Panc1 (cell line): ENCODE results near the gene OR5A1. TPM values are rescaled to one million over a fixed set of nuclear protein-coding genes. Genes with fewer than 3 reads are reported as not detected.

Experiments
- ATAC-seq: fragments of 200-7000 bp; cut with Tn5 transposase; 2 replicates; pipeline ENCODE4 v1.9.1; 2020; ENCODE audit warnings: mild to moderate bottlenecking, moderate library complexity
- BruUV-seq: library from RNA; stranded (reverse); fragments of 400-500 nt; replicated peaks from 2 replicates; lab custom pipeline; 2021; lab: Mats Ljungman, UMichigan
- CTCF ChIA-PET: fragments of 300-600 bp; sonication (Branson Sonifier 250); formaldehyde crosslinking; loops from one replicate; lab custom pipeline; 2022; ENCODE audit warnings: antibody characterized with exemption; lab: Charles Lee
- POLR2A ChIA-PET: fragments of 300-600 bp; sonication (Branson Sonifier 250); formaldehyde crosslinking; loops from one replicate; lab custom pipeline; 2022; ENCODE audit warnings: antibody characterized with exemption; lab: Charles Lee
- DNase-seq: peaks from one replicate; pipeline ENCODE4 v3.0.0-alpha.2; 2010; ENCODE audit warnings: low read depth, low spot score
- H3K27ac ChIP-seq: 2 replicates; pipeline ENCODE4 v1.5.1; 2011; ENCODE audit warnings: mild to moderate bottlenecking, low read length, inconsistent platforms
- H3K27me3 ChIP-seq: fragments of 200-500 bp; sonication (Bioruptor generic); 2 replicates; pipeline ENCODE4 v1.6.0; 2014; ENCODE audit warnings: low read length, inconsistent platforms; ENCODE audit not compliant: control insufficient read depth, insufficient read depth
- H3K36me3 ChIP-seq: fragments of 200-500 bp; sonication (Bioruptor generic); 2 replicates; pipeline ENCODE4 v1.5.1; 2014; ENCODE audit warnings: inconsistent platforms, mild to moderate bottlenecking, low read length, moderate library complexity; ENCODE audit not compliant: control insufficient read depth, insufficient read depth
- H3K4me1 ChIP-seq: 2 replicates; pipeline ENCODE4 v1.5.1; 2011; ENCODE audit warnings: inconsistent platforms, mild to moderate bottlenecking, low read length, moderate library complexity; ENCODE audit not compliant: control insufficient read depth, insufficient read depth
- H3K4me3 ChIP-seq, 2 experiments: 2 replicates each; pipeline ENCODE4 v1.5.1; 2011 to 2012; ENCODE audit warnings: low read depth in 2 of 2, low read length in 2 of 2, mild to moderate bottlenecking in 2 of 2, inconsistent platforms in 1 of 2, moderate library complexity in 1 of 2
- H3K9me3 ChIP-seq: fragments of 200-500 bp; sonication (Bioruptor generic); 2 replicates; pipeline ENCODE4 v1.5.1; 2014; ENCODE audit warnings: low read depth, mild to moderate bottlenecking, inconsistent platforms, low read length, moderate library complexity; ENCODE audit not compliant: control insufficient read depth, insufficient read depth
- CTCF ChIP-seq: fragments of 450-650 bp; IDR thresholded peaks from 2 replicates; pipeline ENCODE4 v1.5.1; 2017; ENCODE audit warnings: mild to moderate bottlenecking
- POLR2AphosphoS5 ChIP-seq: IDR thresholded peaks from 2 replicates; pipeline ENCODE4 v1.6.1; 2012; ENCODE audit warnings: mild to moderate bottlenecking, low read depth, low read length, moderate library complexity
- REST ChIP-seq, 2 experiments: IDR thresholded peaks; 2 replicates each; pipeline ENCODE4 v1.6.1; 2011 to 2012; ENCODE audit warnings: low read depth in 2 of 2, control low read depth in 1 of 2, low read length in 1 of 2, mild to moderate bottlenecking in 1 of 2, moderate library complexity in 1 of 2; ENCODE audit not compliant: insufficient read depth in 1 of 2
- SIN3A ChIP-seq: IDR thresholded peaks from 2 replicates; pipeline ENCODE4 v1.6.1; 2012; ENCODE audit warnings: low read depth, mild to moderate bottlenecking, low read length, moderate library complexity, borderline replicate concordance; ENCODE audit not compliant: insufficient read depth
- TCF7L2 ChIP-seq: IDR thresholded peaks from 2 replicates; pipeline ENCODE4 v1.6.1; 2011; ENCODE audit warnings: mild to moderate bottlenecking, low read depth, low read length, inconsistent platforms
- in situ Hi-C: cut with HindIII; loops from 2 replicates; pipeline ENCODE4 v1.10.0; 2016; ENCODE audit warnings: low sequenced_read_pairs, low pct_unique_long_range_greater_than_20kb
- intact Hi-C: fragments of 100-400 bp; cut with micrococcal nuclease; formaldehyde crosslinking; loops from one replicate; pipeline ENCODE4 v1.10.0; 2022; ENCODE audit not compliant: unreplicated experiment
- total RNA-seq: library from RNA; stranded (reverse); gene quantifications from one replicate; pipeline ENCODE4 v1.2.1, GENCODE V29; 2021; ENCODE audit not compliant: unreplicated experiment

Gene OR5A1
- total RNA-seq, 1 experiment from 2014 or later = not detected

GRCh38 chr11:59423835-59424234 lies 12.4 kb upstream of the OR5A1 start:
- no TSS peak for BruUV-seq
- in situ Hi-C loops (no loop called here), intact Hi-C loops (loop anchor here (10.0 kb wide), 1 partner anchor 159 kb away; no protein-coding TSS in a partner anchor)
- H3K27me3 ChIP-seq = peaks cover 3% of the 10 kb centered on the region; the same call in 1 of the 2 replicates
- CTCF ChIA-PET = no interaction called here
- H3K9me3 ChIP-seq = no peaks in the 10 kb centered on the region
- ATAC-seq (no peak), DNase-seq (no peak)
- H3K27ac ChIP-seq = no peak overlapping the region
- H3K4me3 ChIP-seq = no peak overlapping the region
- no peaks in the 10 kb centered on the region for H3K4me1 ChIP-seq
- no peaks in the 10 kb centered on the region for H3K36me3 ChIP-seq
- POLR2A ChIA-PET = no interaction called here
- TF ChIP-seq SIN3A (no peak), POLR2AphosphoS5 (no peak), TCF7L2 (no peak)

- Histone ChIP-seq H3K36me3 (no peaks in the 10 kb centered on the region), H3K9me3 (no peaks in the 10 kb centered on the region), H3K4me1 (no peaks in the 10 kb centered on the region), H3K27ac (no peak overlapping the region), H3K27me3 (0 out of 2 replicates have a peak, but pooled peaks cover 3% of the 10 kb centered on the region), H3K4me3 (no peak overlapping the region)
- in situ Hi-C loops (no loop called here), intact Hi-C loops (loop anchor here (10.0 kb wide), 1 partner anchor 160 kb away; no protein-coding TSS in a partner anchor)
- no peak for TF ChIP-seq TCF7L2
- TF ChIP-seq CTCF = no peak
- no peak for TF ChIP-seq POLR2AphosphoS5
- no peak for TF ChIP-seq REST (IDR thresholded peaks at IDR 0.05; ENCODE audit: insufficient read depth in 1 of 2, low read depth in 2 of 2, low read length in 1 of 2)
- no peak for TF ChIP-seq SIN3A
- no peak for DNase-seq
- ChIA-PET CTCF (no interaction called here), POLR2A (no interaction called here)
- BruUV-seq = no TSS peak
- no peak for ATAC-seq
Observed at GRCh38 chr11:59425131-59425530, 11.1 kb upstream of the OR5A1 start.

- Histone ChIP-seq H3K4me1 (no peaks in the 10 kb centered on the region), H3K27ac (no peak within 1 kb of the TSS), H3K36me3 (no peaks in the 10 kb centered on the region), H3K27me3 (0 out of 2 replicates have a peak, but pooled peaks cover 3% of the 10 kb centered on the region), H3K4me3 (no peak within 1 kb of the TSS), H3K9me3 (no peaks in the 10 kb centered on the region)
- no peak for TF ChIP-seq REST (IDR thresholded peaks at IDR 0.05; ENCODE audit: insufficient read depth in 1 of 2, low read depth in 2 of 2, low read length in 1 of 2)
- no TSS peak for BruUV-seq
- CTCF ChIA-PET = no interaction called here
- intact Hi-C loops (loop anchor here (10.0 kb wide), 1 partner anchor 162 kb away; no protein-coding TSS in a partner anchor), in situ Hi-C loops (no loop called here)
- DNase-seq = no peak
- POLR2A ChIA-PET = no interaction called here
- no peak for ATAC-seq
Observed at GRCh38 chr11:59426361-59427067, 9.8 kb upstream of the OR5A1 start, which contains the start of gene OR5A2. OR5A2 (minus strand) TSS chr11:59426413; CDS start chr11:59422953, 3,460 bp downstream.
